ENCODE data around the gene ZBTB9. TPM values are rescaled to one million over a fixed set of nuclear protein-coding genes. Genes with fewer than 3 reads are reported as not detected.

Gene ZBTB9
- polyA plus RNA-seq, 1 of the 3 experiments (the other 2 are of a cell fraction): 5.7 TPM

DNA sequence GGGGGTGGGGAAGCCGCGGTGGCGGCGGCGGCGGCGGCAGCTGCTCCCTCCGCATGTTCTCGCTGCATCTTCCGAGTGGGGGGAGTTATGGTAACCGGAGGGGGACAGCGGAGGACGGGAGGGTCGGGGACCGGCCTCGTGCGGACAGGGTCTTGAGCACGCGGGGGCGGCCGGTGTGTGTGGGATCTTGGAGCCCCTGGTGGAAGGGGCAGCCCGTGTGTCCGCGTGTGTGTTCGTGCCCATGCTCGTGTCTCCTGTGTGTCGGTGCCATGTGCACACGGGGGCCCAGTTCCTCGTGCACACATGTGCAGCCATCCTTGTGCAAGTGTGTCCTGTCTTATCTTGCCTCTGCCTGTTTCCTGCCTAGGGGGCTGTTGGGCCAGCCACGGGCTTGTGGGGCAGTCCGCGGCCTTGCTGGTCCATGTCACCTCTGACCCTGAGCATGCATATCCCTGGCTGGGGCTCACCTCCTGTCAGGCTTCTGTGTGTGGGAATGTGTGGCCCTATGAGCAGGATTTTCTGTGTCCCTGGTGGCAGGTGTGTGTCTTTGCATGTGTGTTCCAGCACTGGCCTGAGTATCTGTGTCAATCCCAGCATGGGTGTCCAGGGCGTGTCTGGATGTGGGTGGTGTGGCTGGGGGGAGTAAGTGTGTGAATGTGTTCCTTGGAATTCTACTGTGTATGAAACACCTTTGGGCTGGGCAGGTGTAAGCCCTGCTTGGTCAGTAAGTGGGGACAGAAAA, 26.0 kb upstream of the ZBTB9 start (continued):
- TF ChIP-seq, protein P1, sequence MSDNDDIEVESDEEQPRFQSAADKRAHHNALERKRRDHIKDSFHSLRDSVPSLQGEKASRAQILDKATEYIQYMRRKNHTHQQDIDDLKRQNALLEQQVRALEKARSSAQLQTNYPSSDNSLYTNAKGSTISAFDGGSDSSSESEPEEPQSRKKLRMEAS (IDR thresholded peaks at IDR 0.05; ENCODE audit: low read depth): peak; percentile 37; the same call in 1 of the 2 replicates
- TF ChIP-seq MXI1 (IDR thresholded peaks at IDR 0.05; ENCODE audit: low read depth, low read length) (peak; percentile 85), RAD21 (IDR thresholded peaks at IDR 0.05; ENCODE audit: low read length) (0 out of 2 replicates have a peak, but pooled peaks have one; percentile 10), SIN3A (IDR thresholded peaks at IDR 0.05; ENCODE audit: borderline replicate concordance, low read depth, low read length) (0 out of 2 replicates have a peak, but pooled peaks have one; percentile 22), ELF1 (IDR thresholded peaks at IDR 0.05) (no peak)

- H3K4me2 ChIP-seq: peak overlapping the region; percentile 84
- no peak for DNase-seq
These were observed 25.2 kb upstream of the ZBTB9 start for GRCh38 chr6:33428966-33429749.

More at GRCh38 chr6:33428966-33429749, 25.2 kb upstream of the ZBTB9 start:
- Histone ChIP-seq H3K4me3 (ENCODE audit: low read depth in 2 of 2, low read length in 1 of 2) (peak overlapping the region in 1 of 2 experiments; percentile 66; a peak in 1 of 4 replicates), H3F3A (replicated peaks; ENCODE audit: insufficient read depth) (peaks cover 23% of the 10 kb centered on the region), H3K9me3 (no peaks in the 10 kb centered on the region), H3K4me1 (ENCODE audit: control insufficient read depth in 1 of 2, insufficient read depth in 2 of 2, low read depth in 1 of 2, low read length in 1 of 2) (peaks cover 25 to 53% of the 10 kb centered on the region in 2 experiments), H3K9ac (no peak overlapping the region), H3K9me2 (no peaks in the 10 kb centered on the region), H2AFZ (ENCODE audit: low read depth) (no peak overlapping the region), H3K27ac (ENCODE audit: low read depth in 2 of 2, low read length in 1 of 2) (peak overlapping the region; percentile 9 to 26; a peak in 2 of 4 replicates), H4K20me1 (ENCODE audit: insufficient read depth) (no peaks in the 10 kb centered on the region; the same call in 1 of the 2 replicates), H3K27me3 (ENCODE audit: insufficient read depth) (no peaks in the 10 kb centered on the region), H3K36me3 (replicated peaks in 1 of 2; ENCODE audit: control insufficient read depth in 1 of 2, insufficient read depth in 2 of 2, low read length in 1 of 2) (no peaks in the 10 kb centered on the region), H3K79me2 (ENCODE audit: insufficient read depth) (peaks cover 33% of the 10 kb centered on the region)
- 92% methylated on average over 5 of the region's 5 CpGs for WGBS (ENCODE audit: low lambda C conversion rate)
- CTCF ChIA-PET: interaction anchor here (0.8 to 1.6 kb wide), 4 partner anchors 10 to 54 kb away, joined by 4 to 12 read pairs (median 5); partner anchors contain the start of genes CUTA and SYNGAP1
- TF ChIP-seq CHD2 (IDR thresholded peaks at IDR 0.05; ENCODE audit: low read length, partially characterized antibody) (no peak), USF1 (IDR thresholded peaks at IDR 0.05; ENCODE audit: borderline replicate concordance, low read depth) (no peak), TCF12 (IDR thresholded peaks at IDR 0.05) (no peak), POLR2AphosphoS5 (IDR thresholded peaks at IDR 0.05; ENCODE audit: low read depth, low read length) (no peak), SMC3 (IDR thresholded peaks at IDR 0.05; ENCODE audit: low read depth, low read length) (no peak), EP300 (IDR thresholded peaks at IDR 0.05; ENCODE audit: borderline replicate concordance in 1 of 2, low read depth in 1 of 2, low read length in 1 of 2) (no peak), SIN3A (IDR thresholded peaks at IDR 0.05; ENCODE audit: borderline replicate concordance, low read depth, low read length) (no peak), TAF1 (IDR thresholded peaks at IDR 0.05; ENCODE audit: borderline replicate concordance, low read depth, low read length) (no peak), MXI1 (IDR thresholded peaks at IDR 0.05; ENCODE audit: low read depth, low read length) (no peak), FOXJ3 (CRISPR knock-in tag; IDR thresholded peaks at IDR 0.05) (no peak), RCOR1 (IDR thresholded peaks at IDR 0.05; ENCODE audit: low read length) (no peak), RXRA (IDR thresholded peaks at IDR 0.05; ENCODE audit: borderline replicate concordance, low read depth) (no peak), FOXM1 (IDR thresholded peaks at IDR 0.05; ENCODE audit: low read depth) (no peak), ELF1 (IDR thresholded peaks at IDR 0.05) (no peak)
- TF ChIP-seq, protein P1 (IDR thresholded peaks at IDR 0.05; ENCODE audit: low read depth): no peak
- TF ChIP-seq, protein P2, sequence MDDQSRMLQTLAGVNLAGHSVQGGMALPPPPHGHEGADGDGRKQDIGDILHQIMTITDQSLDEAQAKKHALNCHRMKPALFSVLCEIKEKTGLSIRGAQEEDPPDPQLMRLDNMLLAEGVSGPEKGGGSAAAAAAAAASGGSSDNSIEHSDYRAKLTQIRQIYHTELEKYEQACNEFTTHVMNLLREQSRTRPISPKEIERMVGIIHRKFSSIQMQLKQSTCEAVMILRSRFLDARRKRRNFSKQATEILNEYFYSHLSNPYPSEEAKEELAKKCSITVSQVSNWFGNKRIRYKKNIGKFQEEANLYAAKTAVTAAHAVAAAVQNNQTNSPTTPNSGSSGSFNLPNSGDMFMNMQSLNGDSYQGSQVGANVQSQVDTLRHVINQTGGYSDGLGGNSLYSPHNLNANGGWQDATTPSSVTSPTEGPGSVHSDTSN (IDR thresholded peaks at IDR 0.05): no peak
- POLR2A ChIA-PET: no interaction called here
